Glomerular visceral epithelial cell (primary cell): ENCODE results near the gene TESMIN.
A peak's percentile ranks its signal among the peaks of the same experiment; 100 is the strongest.

Experiments used
- DNase-seq: peaks from one replicate; pipeline ENCODE4 v3.0.0-alpha.2; 2016; ENCODE audit errors: extremely low spot score

TESMIN gene

DNA sequence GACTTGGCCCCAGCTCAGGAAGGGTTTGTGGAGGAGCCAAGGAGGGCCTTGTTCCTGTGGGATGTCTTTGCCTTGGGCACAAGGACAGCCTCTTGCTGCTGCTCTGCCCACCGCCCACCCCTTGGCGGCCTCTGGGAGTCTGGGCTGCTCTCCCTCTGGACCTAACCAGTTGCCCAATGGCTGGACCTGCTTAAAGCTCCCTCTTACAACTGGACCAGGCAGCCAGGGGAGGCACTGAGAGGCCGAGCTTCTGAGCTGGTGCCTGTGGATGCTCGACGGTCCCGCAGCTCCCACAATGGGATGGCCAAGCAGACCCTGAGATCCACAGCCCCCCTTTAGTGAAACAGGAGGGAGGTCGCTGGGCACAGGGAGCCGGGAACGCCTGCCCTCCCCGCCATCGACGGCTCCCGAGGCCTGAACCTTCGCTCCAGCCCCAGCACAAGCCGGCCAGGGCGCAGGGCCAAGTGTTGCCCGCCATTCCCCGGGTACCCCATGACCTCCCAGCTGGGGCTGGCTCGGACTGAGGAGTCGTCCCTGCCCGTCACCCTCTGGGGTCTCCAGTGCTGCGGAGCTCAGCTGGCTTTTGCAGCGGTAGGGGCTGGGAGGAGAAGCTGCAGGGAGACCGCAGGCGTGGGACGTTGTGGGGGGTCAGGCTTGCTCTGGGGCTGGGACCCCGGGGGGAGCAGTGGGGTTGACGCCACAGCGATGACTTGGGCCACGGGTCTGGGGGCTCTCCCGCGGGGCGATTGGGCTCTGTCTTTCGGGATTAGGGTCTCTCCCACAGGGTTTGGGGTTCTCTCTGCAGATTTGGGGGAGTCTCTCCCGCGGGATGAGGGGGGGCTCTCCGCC, 67.6 kb downstream of the TESMIN start:
- no peak for DNase-seq

DNA sequence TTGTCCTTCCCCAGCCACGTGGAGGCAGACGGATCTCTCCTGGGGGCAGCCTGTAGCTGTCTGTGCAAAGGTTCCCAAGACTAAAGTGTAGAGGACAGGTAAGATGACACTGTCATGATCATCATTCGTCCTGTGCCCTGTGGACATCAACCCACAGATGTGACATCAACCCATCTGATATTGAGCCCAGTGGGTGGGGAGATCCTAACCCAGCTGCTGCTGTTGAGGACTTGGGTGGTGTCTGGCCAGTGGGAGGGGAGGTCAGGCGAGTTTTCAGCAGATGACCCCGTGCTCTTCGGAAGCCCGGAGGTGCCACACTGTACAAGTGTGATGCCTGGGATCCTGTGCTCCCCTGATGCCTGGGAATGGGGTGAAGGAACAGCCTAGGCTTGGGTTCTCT, 68.2 kb downstream of the TESMIN start:
- no peak for DNase-seq

DNA sequence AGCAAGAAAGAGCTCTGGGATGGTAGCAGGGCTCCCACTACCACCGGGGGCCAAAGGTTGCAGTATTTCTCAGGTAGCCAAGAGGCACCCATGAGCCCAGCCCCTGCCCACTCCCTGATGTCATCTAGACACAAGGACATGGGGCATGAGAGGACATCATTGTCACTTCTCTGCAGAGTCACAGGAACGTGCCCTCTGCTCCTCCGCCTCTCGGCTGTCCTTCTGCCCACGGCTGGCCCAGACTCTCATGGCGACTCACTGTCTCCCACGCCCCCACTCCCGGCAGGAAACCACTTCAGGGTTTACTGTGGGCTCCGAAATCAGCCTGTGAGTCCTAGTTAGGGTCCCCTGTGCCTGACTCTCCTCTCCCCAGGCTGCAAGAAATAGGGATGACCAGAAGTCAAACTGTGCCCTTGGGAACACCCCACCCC, 68.8 kb downstream of the TESMIN start:
- DNase-seq = no peak

DNA sequence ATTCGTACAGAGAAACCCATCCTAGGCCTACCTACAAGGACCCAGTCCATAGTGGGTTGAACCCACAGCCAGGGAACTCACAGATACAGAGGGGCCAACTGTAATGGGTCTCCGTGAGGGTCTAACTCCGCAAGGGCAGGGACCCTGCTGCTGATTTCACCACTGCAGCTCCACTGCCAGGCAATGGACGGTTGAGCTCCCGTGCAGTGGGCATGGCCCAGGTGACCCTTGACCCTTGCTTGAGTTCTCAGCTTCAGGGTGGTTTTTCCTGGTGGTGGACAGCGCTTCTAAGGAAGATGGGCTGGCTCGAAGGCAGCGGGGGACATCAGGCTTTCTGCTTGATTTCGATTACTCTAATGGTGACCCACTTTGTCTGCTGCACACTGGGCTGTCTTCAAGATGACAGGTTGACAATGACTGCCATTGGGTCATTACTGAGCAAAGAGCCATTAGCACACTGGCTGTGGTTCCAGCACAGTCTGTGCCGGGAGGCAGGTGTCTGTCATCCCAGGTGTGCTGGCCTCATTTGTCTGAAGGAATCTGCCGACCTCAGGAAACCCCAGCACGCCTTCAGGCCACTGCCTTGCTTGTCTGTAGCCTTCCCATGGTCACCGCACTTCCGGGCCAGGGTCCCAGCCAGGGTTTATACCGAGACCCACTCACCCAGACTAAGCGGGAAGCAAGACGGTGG, 70.6 kb downstream of the TESMIN start:
- DNase-seq = no peak

DNA sequence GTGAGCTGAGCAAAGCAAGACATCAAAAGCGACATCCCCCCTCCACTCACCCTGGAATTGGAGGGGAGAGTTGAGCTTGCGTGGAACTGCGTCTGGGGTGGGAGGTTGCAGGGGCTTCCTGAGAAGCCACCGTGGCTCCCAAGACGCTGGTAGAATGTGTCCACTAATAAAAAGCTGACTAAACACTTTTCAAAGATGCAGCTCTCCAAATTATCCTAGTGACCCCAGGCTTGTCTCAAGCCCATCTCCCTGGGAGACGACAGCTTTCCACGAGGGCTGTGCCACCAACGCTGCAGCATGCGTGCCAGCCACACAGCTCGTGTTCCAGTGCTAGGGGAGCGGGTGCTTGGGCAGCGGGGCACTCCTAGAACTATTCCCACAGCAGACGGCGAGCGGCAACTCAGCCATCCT, 73.3 kb downstream of the TESMIN start:
- DNase-seq = no peak

DNA sequence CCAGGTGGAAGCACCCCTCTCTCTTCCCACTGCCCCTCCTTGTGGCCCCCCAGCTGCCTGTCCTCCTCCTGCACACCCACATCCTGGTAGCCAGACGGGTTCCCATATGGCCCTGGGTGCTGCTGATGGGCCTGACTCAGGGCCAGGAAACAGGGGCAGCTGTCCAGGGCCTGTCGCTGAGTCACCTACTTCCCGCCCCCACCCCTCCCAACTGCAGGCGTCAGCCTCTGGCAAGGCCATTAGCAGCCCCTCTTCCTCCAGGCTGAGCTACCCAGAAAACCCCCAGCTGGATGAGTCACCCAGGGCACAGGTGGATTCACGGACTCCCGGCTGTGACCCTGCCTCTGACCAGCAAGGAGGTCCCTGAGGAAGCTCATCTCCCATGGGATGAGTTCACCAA, 73.9 kb downstream of the TESMIN start:
- DNase-seq = peak; percentile 92

DNA sequence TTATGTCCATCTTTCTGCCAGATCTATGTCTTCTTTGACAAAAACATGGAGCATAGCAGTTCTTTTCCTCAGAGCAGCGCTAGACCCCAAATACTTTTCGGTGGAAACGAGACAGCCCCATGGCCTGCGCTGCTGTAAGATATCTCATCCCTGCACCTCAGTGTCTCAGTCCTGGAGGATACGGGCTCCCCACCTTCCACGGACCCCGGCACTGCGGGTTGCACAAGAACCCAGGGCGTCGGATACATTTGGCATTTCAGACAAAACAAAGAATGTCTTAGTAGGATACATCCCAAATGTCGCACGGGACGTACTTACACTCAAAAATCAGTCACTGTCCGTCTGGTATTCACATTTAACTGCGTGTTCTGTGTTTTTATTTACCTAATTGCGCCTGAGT, 76.9 kb downstream of the TESMIN start:
- no peak for DNase-seq

DNA sequence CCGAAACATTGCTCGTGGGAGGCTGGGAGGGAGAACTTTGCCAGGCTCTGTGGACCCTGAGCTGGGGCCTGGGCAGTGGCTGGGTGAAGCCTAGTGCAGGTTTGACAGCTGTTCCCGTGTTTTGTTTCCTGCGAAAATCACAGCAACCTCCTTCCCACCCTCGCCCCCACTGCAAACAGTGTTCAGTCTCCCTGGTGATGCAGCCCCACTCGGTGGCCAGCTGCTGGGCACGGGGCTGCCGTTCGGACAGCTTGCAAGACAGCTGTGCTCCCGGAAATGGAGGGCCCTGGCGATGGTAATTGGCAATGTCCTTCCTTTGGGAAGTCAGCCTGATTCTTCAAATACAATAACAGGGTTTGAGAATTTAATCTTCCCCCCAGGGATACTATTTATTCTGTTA, 77.3 kb downstream of the TESMIN start:
- no peak for DNase-seq

DNA sequence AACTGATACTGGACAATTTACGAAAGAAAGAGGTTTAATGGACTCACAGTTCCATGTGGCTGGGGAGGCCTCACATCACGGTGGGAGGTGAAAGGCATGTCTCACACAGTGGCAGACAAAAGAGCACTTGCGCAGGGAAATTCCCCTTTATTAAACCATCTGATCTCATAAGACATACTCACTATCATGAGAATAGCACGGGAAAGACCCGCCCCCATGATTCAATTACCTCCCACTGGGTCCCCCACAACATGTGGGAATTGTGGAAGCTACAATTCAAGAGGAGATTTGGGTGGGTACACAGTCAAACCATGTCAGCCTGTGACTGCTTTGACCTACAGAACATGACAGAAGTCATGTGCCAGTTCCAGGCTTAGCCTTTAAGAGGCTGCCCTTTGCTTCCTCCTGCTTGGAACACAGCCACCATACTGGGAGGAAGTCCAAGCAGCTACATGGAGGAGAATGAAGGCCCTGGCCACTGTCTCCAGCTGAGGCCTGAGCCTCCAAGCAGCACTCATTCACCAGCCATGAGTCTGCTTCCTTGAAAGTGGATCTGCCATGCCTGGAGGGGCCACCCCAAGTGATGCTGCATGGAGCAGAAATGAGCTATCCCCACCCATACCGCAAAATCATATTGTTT, 77.9 kb downstream of the TESMIN start:
- DNase-seq = no peak

DNA sequence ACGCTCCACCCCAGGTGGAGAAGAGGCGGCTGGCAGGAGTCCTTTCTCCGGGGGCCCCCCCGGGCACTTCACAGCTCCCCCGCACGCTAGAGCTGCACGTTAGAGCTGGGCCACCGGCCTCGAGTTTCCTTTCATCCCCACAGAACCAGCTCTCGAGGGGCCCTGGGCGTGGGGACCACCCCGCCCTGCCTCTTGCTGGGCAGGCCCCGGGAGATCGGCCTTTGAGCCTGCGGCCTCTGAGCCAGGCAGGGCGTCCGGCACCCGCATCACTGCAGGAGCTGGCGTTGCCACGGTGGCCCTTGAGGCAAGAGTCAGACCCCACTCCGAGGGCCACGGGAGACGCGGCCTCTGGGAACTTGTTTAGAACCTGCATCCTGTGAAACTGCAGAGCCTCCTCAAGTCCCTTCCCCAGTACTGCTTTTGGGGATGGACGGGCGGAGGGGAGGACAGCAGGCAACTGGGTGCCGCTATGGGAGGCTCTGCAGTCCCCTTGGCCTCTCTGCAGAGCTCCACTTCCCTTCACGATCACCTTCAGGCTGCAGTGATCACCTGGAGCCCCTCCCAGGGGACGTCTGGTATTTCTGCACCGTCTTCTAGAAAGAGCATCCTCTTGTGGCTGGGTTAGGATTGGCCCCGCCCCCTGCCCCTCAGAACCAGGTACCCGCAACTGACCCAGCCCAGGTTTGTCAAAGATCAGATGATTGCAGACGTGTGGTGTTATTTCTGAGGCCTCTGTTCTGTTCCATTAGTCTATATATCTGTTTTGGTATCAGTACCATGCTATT, 80.9 kb downstream of the TESMIN start:
- no peak for DNase-seq

DNA sequence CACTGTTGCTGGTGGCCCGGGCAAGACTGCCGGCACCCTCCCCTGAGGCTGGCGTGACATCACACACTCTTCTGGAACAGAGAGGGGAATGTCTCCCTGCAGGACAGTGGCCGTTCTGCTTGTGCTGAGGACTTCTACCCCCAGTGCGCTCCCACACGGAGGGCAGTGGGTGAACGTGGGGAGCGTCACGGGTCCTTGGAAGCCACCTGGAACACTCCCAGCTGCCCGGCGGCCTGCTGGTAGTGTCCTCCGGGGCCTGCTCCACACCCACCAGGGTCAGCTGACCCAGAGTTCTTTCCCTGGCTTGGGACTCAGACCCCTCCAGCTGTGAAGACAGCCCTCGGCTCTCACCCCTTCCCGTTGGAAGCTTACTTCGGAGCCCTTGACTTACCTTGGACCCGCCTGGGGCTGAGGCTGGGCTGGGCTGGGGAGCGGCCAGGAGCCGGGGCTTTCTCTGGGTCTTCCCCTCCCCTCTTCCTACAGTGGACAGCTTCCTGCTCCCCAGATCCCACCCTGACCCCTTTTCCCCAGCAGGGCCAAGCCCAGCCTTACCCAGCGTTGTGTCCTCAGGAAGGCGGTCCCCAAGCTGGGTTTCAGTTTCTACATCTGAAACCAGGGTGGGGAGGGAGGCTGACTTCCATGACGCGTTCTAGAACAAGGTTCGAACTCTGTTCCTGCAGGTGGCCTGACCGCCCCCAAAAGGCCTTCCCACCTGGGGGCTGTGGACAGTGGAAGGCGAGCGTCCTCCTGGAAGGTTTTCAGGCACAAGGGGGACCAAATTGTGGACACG, 81.8 kb downstream of the TESMIN start:
- DNase-seq = no peak

DNA sequence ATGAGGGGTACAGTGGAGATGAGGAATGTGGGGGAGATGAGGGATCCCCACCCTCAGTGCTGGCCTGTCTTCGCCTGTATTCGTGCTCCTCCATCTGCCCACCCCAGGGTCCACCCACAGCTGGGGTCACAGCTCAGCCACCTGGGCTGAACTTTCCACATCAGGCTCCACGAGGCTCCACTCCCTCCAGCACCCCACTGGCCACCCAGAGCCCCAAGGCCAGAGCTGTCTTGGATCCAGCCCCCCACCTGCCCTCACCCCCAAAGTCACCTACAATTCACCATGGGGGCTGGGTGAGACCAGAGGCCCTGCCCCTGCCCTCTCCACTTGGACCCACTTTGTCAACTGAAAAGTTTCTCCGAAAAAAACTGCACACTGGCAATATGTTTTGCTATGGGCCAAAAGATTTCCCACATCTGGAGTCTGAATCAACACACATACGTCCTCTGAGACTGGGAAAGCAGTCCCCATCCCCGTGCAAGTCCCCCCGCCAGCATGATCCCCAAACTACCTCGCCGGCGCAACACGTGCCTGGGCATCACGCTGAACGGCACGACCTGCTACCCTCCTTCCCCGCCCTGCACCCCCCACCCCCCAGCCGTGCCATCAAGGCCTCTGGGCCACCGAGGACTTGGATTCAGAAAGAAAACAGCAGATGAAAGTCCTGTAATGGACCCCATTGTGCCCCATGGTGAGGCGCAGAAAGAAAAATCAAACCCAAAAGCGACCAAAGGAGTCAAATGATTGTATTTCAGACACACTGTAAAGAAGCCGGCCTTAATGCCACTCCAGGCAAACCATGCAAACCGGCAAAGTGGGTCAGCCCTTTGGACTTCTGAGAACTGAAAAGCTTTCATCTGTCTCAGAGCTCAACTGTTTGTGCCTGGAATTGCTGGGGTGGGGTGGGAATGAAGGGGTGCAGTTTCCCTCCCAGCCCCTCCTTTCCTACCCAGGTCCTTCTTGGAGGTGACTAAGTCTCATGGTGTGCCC, 83.5 kb downstream of the TESMIN start:
- no peak for DNase-seq

DNA sequence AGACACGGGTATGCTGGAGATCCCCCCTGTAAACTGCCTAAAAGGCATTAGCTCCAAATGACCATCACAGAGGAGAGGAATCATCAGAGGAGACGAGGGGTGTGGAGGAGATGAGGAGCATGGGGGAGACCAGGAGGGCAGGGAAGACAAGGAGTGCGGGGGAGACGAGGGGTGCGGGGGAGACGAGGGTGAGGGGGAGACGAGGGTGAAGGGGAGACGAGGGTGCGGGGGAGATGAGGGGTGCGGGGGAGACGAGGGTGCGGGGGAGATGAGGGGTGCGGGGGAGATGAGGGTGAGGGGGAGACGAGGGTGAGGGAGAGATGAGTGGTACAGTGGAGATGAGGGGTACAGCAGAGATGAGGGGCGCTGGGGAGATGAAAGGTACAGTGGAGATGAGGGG, 84.5 kb downstream of the TESMIN start:
- DNase-seq = no peak

DNA sequence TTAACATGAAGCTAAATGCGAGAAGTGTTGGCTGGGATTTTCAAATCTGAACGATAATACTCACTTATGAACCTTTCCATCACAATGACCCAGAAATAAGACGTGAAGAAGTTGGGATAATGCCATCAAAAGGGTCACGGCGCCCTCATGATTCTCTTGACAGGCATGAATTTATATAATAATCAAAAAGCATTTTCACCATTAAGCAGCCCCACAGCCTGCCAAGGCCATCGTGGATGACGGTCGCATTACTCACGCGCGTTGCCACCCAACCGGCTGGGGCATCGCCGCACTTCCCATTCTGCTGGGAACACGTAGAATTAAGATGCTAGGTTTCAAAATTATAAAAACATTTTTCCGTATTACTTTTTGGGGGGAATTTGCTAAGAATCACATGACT, 85.9 kb downstream of the TESMIN start:
- no peak for DNase-seq

DNA sequence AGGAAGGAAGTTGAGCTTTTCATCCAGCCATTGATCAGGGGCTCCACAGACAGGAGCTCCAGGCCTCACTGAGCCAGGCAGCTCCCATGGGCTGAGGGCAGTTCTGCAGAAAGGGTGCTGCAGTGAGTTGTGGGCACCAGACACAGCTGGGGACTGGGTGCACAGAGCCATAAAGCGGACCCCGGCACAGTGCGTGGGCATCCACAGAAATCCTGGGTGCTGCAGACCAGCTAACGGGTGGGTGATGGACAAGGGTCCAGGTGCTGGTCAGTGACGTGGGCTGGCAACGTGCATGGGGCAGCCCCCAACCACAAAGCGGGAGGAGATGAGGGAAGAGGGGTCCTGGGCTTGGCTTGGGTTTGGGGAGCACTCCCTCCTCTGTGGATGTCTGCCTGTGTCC, 86.4 kb downstream of the TESMIN start:
- DNase-seq = no peak

DNA sequence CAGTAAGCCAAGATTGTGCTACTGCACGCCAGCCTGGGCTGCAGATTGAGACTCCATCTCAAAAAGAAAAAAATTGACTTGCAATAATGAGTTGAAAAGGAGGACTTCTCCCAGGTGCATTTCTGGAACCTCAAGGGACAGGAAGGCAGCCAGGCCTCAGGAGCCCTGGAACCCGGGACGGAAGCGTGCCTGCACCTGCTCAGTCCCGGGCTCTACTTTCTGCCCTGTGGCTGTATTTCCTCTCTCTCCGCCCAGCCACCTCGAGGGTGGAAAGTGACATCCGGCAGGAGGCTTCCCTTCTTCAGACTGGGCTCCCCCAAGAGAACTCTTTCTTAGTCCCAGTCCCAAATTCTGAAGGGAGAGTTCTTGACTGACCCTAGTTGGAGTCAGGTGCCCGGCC, 87.2 kb downstream of the TESMIN start:
- DNase-seq = no peak

DNA sequence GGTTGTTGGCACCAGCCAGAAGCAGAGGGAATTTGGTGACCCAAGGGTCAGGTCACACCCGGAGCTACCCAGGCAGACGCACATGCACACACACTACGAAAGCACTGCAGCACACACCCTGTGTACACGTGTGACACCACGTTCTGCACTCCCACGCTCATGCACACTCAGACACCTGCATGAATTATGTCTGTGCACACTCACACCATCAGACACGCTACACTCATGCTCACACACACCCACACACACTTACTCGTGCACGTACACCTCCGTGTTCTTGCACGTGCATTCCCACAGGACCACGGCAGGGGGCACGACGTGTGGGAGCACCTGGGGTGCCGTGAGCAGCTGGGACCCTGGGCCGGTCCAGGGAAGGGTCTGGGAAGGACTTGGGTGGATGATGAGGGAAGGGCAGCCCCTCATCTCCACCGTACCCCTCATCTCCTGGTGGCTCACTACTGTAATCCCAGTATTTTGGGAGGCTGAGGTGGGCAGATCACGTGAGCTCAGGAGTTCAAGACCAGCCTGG, 87.8 kb downstream of the TESMIN start:
- DNase-seq = no peak

DNA sequence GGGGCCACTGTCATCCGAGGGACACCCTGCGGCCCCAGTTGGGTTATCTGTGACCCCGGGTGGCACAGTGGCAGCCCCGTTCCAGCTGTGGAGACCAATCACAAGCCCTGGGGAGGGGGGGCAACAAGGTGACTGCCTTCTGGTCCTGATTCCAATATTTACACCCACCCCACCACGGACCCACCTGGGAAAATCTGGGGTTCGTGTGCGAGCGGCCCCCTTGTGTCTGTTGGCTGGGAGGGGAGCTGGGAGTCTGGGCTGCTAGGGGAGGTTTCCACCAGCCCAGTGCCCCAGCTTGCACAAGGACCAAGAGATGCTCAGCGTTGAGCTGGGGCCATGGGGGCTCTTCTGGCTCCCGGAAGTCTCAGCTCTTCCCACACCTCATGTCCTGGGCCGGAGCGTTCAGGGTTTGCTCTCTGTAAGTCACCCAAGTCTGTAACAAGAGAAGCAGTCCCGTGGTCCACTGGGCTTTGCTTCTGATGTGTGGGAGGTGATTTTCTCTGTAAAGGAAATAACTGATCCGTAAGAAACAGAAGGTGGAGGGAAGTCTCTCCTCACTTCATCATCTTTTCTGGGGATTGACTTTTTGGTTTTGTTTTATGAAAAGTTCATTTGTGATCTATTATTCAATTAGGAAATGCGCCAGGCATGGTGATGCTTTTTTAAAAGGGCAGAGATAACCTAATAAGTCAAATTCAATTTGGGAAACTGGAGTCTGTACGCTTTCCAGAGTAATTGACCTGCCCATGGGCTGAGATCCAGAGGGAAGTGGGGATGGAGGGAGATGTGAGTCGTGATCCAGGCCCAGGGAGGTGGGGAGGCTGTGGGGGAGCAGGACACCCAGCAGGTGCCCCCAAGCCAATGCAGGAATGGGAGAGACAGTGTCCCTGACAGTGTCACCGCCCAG, 89.4 kb downstream of the TESMIN start:
- DNase-seq = no peak

DNA sequence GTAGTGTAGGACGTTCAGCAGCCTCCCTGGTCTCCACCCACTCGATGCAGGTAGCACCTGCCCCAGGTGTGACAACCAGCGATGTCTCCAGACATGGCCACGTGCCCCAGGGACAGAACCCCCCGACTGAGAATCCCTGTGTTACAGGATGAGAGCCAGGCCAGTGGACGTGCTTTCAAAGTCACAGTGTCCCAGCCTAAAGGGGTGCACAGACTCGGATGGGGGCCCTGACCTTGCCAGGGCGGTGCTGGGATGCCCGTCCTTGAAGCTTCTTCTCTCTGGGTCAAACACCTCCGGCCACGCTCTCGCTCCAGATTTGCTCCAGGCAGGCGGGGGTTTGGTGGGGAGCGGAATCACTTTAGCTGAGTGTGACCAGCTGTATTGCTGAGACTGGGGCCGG, 90.3 kb downstream of the TESMIN start:
- no peak for DNase-seq
